Measurements from ENCODE around the gene MNAT1.
A peak's percentile ranks its signal among the peaks of the same experiment; 100 is the strongest.
"Not testable (repeated sequence)": the region's sequence is repeated elsewhere in the genome, so short reads cannot be mapped to it uniquely, and the experiment has no call there.

The MNAT1 gene

GRCh38 chr14:60805841-60806430 lies 71.4 kb downstream of the MNAT1 start:
- no peak for DNase-seq

GRCh38 chr14:60807247-60807646 lies 72.7 kb downstream of the MNAT1 start:
- DNase-seq = no peak

- DNase-seq = no peak
Measured at GRCh38 chr14:60807971-60808370, 73.4 kb downstream of the MNAT1 start.

GRCh38 chr14:60812987-60813386 lies 78.4 kb downstream of the MNAT1 start:
- no peak for DNase-seq

GRCh38 chr14:60815371-60815770 lies 80.8 kb downstream of the MNAT1 start:
- DNase-seq = no peak

- DNase-seq = no peak
Measured at GRCh38 chr14:60817113-60817512, 82.6 kb downstream of the MNAT1 start.

- DNase-seq = no peak
Measured at GRCh38 chr14:60819575-60819974, 85.0 kb downstream of the MNAT1 start.

GRCh38 chr14:60838601-60839000 lies 104.0 kb downstream of the MNAT1 start:
- DNase-seq = no peak

- no peak for DNase-seq
Measured at GRCh38 chr14:60839057-60839456, 104.5 kb downstream of the MNAT1 start.

GRCh38 chr14:60839657-60840056 lies 105.1 kb downstream of the MNAT1 start:
- no peak for DNase-seq

- no peak for DNase-seq
Measured at GRCh38 chr14:60840313-60840712, 105.8 kb downstream of the MNAT1 start.

GRCh38 chr14:60845523-60845922 lies 111.0 kb downstream of the MNAT1 start:
- DNase-seq = peak; percentile 23

- no peak for DNase-seq
Measured at GRCh38 chr14:60848066-60848465, 113.5 kb downstream of the MNAT1 start.

GRCh38 chr14:60851692-60852091 lies 117.1 kb downstream of the MNAT1 start:
- DNase-seq = not testable (repeated sequence)

- DNase-seq = no peak
Measured at GRCh38 chr14:60856111-60856510, 121.5 kb downstream of the MNAT1 start.

- DNase-seq = peak in 1 of 2 donors; percentile 54
Measured at GRCh38 chr14:60859525-60859924, 125.0 kb downstream of the MNAT1 start.

GRCh38 chr14:60861545-60862140 lies 127.1 kb downstream of the MNAT1 start:
- peak; percentile 22 to 54 for DNase-seq

GRCh38 chr14:60862283-60862682 lies 127.7 kb downstream of the MNAT1 start:
- DNase-seq = peak; percentile 26 to 59

- no peak for DNase-seq
Measured at GRCh38 chr14:60863249-60863648, 128.7 kb downstream of the MNAT1 start.

GRCh38 chr14:60865378-60866127 lies 131.0 kb downstream of the MNAT1 start:
- no peak for DNase-seq

- DNase-seq = no peak
Measured at GRCh38 chr14:60867503-60868172, 133.1 kb downstream of the MNAT1 start.

- no peak for DNase-seq
Measured at GRCh38 chr14:60878121-60878520, 143.6 kb downstream of the MNAT1 start.

- DNase-seq = no peak
Measured at GRCh38 chr14:60878536-60878935, 144.0 kb downstream of the MNAT1 start.

Measured in inflammatory macrophage (primary cell).